GM21526 (cell line): ENCODE results near the gene ATXN1.

Experiments used
- ATAC-seq: cut with Tn5 transposase; IDR thresholded peaks from one replicate; pipeline ENCODE4 v1.9.1; 2021; ENCODE audit warnings: moderate library complexity; ENCODE audit not compliant: unreplicated experiment, low FRiP score

Gene ATXN1

DNA sequence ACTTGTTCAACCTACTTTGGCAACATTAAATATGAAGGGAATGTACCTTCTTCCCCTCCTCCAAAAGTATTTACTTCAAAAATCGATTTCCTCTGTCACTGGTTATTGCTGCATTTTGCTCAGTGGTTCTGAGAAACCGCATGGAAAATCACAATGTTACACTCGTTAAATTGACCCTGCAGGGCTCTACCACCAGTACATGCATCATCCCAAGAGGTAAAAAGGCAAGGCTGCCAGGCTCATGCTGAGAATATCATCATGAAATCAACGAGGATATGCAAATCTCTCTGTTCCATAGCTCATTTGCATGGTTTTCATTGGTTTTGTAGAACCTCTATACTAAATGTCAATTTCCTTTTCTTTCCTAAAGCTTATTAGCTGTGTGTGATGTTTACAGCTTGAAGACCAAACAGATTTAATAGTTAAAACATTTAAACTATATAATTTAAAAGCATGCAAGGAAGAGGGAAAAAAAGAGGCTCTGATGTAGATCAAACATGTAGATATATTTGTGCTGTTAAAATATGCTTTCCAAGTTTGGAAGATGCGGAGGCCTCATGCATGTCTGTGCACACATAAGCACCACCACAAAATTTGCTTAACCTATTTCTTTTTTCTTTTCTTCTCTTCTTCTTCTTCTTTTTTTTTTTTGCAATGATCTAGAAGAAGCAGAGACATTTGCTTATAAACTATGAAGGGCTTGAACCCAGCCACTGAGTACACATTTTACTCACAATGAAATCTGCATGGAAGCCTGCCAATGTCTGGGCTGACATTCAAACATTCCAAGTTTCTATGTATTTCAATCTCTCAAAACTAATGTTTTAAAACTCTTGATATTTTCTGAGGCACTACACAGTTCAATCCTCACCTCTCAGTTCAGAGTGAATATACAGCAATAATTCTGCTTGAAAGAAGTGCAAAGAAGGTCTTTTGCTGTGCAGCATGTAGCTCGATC, 328.9 kb downstream of the ATXN1 start:
- no peak for ATAC-seq

- ATAC-seq, result no peak
Measured at GRCh38 chr6:16431106-16431505, 330.2 kb downstream of the ATXN1 start.

DNA sequence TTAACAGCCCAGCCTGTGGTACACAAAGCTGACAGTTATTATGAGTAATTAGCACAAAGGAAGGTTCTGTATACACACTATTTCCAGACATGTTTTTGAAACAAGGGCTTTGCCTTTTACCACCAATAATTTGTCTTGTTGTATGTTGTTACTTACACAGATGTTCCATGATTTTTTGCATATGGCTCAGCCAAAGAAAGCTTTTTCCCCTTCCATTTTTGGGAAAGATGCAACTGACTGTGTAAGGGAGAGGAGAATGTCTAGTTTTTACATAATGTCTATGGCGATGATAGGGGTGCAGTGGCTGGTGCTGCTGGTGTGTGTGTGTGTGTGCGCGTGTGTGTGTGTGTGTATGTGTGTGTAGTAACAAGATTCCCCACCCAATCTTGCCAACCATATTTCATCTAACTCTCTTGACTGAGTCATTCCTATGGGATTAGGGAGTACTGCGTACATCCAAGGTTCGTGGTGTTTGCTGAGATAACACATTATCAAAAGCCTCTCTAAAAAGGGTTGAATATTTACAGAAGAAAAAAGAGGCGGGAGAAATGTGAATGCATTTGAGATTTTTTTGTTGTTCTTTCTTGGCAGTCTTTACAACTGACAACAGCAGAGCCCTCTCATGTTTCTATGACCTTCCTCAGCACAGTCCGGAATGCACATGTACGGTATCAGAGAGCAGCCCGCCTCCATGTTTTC, 330.7 kb downstream of the ATXN1 start:
- no peak for ATAC-seq

DNA sequence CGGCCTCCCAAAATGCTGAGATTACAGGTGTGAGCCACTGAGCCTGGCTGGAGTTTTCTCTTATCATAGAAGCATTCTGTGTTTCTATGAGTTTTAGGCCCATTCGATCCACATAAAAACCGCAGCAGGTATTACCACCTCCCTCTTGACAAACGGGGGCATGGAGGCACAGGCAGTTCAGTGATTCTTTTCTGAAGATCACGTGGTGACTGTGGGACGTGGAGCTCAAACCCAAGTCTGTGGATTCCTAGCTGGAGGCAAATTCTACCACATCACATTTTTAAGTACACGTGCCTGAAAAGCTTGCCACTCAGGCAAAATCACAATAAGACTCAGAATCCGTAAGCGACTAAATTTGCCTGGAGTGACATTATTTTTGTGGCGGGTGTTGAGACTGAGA, 331.6 kb downstream of the ATXN1 start:
- no peak for ATAC-seq

DNA sequence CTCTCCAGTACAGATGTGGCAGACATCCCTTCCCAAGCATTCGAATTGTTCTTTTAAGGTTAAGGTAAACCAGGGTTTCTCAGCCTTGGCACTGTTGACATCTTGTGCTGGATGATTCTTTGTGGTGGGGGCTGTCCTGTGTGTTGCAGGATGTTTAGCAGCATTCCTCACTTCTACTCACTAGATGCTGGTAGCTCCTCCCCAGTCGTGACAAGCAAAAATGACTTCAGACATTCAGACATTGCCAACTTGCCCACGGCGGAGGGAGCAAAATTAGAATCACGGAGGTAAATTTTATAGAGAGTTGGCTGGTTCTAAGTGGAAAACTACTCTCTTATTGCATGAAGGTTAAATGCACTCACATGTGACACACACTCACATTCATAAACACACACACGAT, 334.1 kb downstream of the ATXN1 start:
- no peak for ATAC-seq

DNA sequence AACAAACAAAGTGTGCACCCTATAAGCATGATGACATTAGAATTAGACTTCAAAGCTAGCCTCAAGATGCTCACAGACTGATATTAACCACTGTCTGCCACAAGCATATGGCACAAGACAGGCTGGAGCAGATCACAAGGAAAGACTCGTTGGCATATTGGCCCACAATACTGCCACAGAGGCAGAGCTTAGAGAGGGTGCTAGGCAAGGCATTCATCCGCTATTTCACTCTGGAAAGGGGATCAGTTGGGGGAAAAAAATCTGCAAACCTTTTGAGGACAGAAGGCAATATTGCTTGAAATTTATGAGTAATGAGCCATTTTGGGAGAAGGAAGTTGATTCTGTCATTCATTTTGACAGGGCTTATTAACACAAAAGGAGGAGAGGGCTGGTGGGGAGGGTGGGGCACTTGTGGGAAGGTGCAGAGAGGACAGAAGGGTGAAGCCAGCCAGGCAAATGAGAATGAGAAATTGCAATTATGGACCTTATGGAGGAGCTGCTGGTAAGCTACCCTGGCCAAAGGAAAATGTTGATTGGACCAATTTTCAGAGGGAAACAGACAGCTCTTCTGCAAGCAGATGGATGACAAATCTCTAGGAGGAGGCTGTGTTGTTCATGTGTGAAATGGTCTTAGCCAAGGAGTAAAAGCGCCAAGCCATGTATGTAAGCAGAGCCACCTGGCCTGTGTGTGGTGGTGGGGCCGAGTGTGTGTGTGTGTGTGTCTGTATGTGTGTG, 335.2 kb downstream of the ATXN1 start:
- ATAC-seq, result no peak

DNA sequence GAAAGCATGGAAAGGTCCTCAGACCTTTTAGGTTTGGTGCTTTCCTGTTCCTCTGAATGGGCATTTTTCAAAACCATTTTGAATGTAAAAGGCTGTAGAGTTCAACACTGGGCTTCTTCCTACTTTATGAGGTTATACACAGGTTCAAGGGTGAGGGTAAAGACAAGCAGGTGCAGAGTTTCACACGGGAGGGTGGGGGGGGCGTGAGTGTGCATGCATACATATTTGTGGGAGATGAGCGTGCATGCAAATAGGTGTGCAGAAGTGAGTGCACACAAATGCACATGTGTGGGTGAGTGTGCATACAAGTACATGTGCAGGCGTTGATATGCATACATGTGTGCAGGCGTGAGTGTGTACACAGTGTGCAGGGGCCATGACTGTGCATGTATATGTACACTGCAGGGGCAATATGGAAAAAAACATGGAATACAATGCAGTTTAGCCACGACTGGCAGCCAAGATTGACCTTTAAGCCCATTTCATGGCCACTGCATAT, 339.7 kb downstream of the ATXN1 start:
- ATAC-seq, result no peak

DNA sequence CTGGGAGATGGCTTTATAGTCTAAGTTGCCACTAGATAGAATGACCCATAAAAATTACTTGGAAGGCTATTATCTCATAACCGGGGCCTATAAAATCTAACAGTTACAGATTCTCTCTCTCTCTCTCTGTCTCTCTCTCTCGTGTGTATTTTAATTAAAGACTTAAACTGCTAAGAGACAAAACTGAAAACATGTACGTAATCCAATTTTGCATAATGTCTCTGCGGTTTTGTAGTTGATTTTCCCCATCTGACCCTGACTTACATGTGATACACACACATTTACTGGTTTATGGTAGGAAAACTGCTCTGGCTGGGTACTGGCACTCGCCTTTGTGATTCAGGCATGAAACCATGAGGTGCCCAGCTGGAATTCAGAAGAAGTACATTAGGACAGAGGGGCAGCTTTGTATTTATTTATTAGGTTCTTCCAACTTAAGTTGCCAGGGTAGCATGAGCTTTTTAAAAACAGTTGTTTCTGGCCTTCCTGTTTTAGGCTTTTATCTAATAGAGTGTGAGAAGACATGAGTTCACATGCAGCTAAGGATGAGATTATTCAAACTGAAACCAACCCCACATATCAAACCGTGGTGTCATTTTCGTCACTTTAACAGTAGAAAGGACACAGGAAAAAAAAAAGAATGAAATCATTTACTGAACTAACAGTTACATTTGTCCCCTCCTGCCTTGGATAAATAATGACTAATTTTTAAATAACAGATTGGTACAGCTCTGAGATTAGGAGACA, 340.4 kb downstream of the ATXN1 start:
- ATAC-seq, result peak; percentile 62

- no peak for ATAC-seq
Measured at GRCh38 chr6:16420337-16420714, 340.9 kb downstream of the ATXN1 start.

DNA sequence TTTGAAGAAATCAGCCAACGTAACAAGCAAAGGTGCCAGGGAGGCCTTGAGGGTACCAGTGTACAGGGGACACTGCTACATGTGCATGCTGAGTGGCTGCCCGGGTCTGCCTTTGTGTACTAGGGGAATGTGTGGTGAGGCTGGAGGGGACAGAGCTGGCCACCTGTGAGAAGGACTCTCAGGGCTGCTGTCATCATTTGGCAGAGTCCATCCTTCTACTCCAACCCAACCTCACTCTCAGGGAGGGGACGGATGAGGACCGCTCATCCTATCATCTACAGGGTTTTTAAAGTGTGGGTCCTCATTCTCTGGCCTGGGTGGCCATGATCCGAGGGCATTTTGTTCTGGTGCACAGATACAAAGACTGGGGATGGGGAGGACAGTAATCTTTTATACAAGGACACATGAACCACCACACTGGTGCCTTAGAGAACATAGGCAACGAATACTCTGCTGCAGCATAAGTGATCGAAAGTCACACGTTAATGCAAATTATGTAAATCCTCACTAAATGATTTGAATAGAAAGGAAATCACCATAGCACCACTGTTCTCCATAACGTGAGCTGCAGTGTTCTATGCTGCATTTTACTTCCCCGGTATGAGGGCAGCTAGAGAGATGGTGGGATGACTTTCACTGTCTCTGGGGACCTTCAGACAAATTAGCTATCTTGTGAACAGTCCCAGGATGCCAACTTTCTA, 341.5 kb downstream of the ATXN1 start:
- ATAC-seq, result peak; percentile 44

GRCh38 chr6:16418151-16418550, 343.1 kb downstream of the ATXN1 start:
- ATAC-seq, result no peak

- ATAC-seq, result no peak
Measured at GRCh38 chr6:16415677-16416076, 345.6 kb downstream of the ATXN1 start.

DNA sequence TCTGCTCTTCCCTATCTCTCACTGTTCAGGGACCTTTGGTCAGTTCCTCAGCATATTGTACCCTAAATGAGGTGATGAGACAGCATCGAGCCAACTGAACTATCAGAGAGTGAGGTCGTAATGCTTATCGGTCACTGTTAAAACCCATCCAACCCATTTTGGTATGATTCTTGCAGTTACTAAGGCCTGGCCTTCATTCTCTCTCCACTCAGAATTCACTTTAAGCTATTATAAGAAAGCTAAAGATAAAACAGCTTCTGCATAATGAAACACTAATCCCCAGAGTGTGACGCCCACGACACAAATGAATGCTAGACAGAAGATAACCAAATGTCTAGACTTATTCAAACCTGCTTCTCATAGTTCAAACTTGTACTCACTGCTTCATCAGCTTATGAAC, 347.1 kb downstream of the ATXN1 start:
- peak; percentile 39 for ATAC-seq

DNA sequence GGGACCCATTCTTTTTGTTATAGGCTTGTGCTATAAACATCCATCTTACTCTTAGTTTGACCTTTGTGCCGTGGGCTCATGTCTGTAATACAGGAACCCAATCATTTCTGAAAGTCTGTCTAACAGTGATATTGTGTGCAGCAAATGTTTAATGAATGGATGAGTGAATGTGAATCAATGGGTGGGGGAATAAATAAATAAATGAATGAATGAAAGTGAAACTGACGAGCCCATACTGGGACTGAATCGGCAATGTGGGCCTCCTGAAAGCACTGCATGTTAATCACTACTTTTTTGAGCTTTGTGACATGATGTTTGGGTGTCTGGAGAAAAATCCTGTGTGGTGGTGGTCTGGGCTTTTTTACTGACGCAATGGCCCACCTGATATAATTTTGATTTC, 347.9 kb downstream of the ATXN1 start:
- ATAC-seq, result peak; percentile 40

- no peak for ATAC-seq
Measured at GRCh38 chr6:16412982-16413381, 348.3 kb downstream of the ATXN1 start.

- ATAC-seq, result no peak
Measured at GRCh38 chr6:16412171-16412570, 349.1 kb downstream of the ATXN1 start.

DNA sequence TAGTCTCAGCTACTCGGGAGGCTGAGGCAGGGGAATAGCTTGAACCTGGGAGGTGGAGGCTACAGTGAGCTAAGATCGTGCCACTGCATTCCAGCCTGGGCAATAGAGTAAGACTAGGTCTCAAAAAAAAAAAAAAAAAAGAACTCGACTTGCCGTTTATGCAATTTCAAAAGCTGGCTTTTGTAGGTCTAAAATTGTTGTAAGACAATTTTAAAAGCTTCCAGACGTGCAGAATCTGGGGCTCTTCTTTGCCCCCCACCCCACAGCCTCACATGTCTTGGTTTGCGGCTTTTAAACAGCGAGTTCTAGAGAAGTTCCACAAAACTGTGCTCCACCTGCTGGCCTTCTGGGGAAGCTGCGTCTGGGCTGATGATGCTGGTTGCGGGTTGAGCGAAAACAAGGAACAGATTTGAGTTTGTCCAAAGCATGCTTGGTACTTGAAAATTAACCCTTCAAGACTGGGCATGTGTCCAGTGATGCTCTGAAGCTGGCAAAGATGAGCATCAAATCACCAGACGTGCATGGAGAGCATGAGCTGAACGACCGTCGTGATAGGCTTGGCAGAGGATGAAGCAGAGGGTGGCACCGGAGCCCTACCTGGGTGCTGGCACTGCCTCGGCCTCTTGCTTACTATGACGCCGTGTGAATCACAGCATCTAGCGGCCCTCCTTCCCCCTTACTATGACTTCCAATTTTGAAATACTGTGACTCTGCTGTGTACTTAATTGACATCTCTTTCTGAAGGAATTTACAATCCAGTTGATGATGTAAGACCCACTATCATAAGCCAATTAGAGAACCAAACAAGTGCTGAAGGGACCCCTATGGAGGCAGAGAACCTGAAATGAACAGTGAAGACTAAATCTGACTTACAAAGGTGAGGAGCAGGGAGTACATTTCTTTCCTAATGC, 351.5 kb downstream of the ATXN1 start:
- no peak for ATAC-seq

GRCh38 chr6:16408766-16409165, 352.5 kb downstream of the ATXN1 start:
- ATAC-seq, result no peak

- no peak for ATAC-seq
Measured at GRCh38 chr6:16406966-16407365, 354.3 kb downstream of the ATXN1 start.
